PFSK-1 (cell line): ENCODE data around the gene WDPCP.

ENCODE experiments used
- FOXP2 ChIP-seq: optimal IDR thresholded peaks from 2 replicates; pipeline ENCODE3; 2011; ENCODE audit warnings: borderline replicate concordance, control low read depth, inconsistent platforms; ENCODE audit not compliant: insufficient read depth; ENCODE audit errors: extremely low read length, extremely low read depth
- POLR2AphosphoS5 ChIP-seq: IDR thresholded peaks from 2 replicates; pipeline ENCODE4 v1.6.1; 2012; ENCODE audit warnings: low read depth, mild to moderate bottlenecking, control low read depth, low read length, moderate library complexity
- REST ChIP-seq, 2 experiments: IDR thresholded peaks; 2 replicates each; pipeline versions ENCODE4 v1.6.1 to v1.8.0; 2011 to 2012; ENCODE audit warnings: low read depth in 2 of 2, low read length in 2 of 2, control low read depth in 1 of 2, inconsistent platforms in 1 of 2, mild to moderate bottlenecking in 1 of 2, moderate library complexity in 1 of 2; ENCODE audit not compliant: insufficient read depth in 1 of 2
- SIN3A ChIP-seq: IDR thresholded peaks from 2 replicates; pipeline ENCODE4 v1.6.1; 2012; ENCODE audit warnings: mild to moderate bottlenecking, low read length, moderate library complexity, borderline replicate concordance; ENCODE audit not compliant: insufficient read depth
- TAF1 ChIP-seq: IDR thresholded peaks from 2 replicates; pipeline ENCODE4 v1.6.1; 2012; ENCODE audit warnings: low read length, control low read depth, borderline replicate concordance; ENCODE audit not compliant: insufficient read depth

The WDPCP gene

GRCh38 chr2:63446658-63447057 is 141.6 kb downstream of the WDPCP start:
- no peak for TF ChIP-seq REST (IDR thresholded peaks at IDR 0.05; ENCODE audit: insufficient read depth in 1 of 2, low read depth in 2 of 2, low read length in 2 of 2)
- TF ChIP-seq SIN3A, result no peak
- no peak for TF ChIP-seq TAF1

GRCh38 chr2:63444565-63445288 is 143.6 kb downstream of the WDPCP start:
- no peak for TF ChIP-seq TAF1
- no peak for TF ChIP-seq SIN3A

GRCh38 chr2:63440612-63441011 is 147.7 kb downstream of the WDPCP start:
- TF ChIP-seq REST (IDR thresholded peaks at IDR 0.05; ENCODE audit: insufficient read depth in 1 of 2, low read depth in 2 of 2, low read length in 2 of 2), result no peak
- TF ChIP-seq POLR2AphosphoS5, result no peak
- TF ChIP-seq FOXP2, result no peak
- no peak for TF ChIP-seq SIN3A
- TF ChIP-seq TAF1, result no peak

- no peak for TF ChIP-seq SIN3A
- TF ChIP-seq TAF1, result no peak
Measured at GRCh38 chr2:63438181-63438580, 150.1 kb downstream of the WDPCP start.

- no peak for TF ChIP-seq TAF1
- TF ChIP-seq FOXP2, result no peak
- TF ChIP-seq POLR2AphosphoS5, result no peak
- TF ChIP-seq SIN3A, result no peak
- TF ChIP-seq REST (IDR thresholded peaks at IDR 0.05; ENCODE audit: insufficient read depth in 1 of 2, low read depth in 2 of 2, low read length in 2 of 2), result no peak
Measured at GRCh38 chr2:63436488-63436887, 151.8 kb downstream of the WDPCP start.

GRCh38 chr2:63435070-63435469 is 153.2 kb downstream of the WDPCP start:
- no peak for TF ChIP-seq FOXP2
- TF ChIP-seq POLR2AphosphoS5, result no peak
- no peak for TF ChIP-seq SIN3A
- no peak for TF ChIP-seq REST (IDR thresholded peaks at IDR 0.05; ENCODE audit: insufficient read depth in 1 of 2, low read depth in 2 of 2, low read length in 2 of 2)
- TF ChIP-seq TAF1, result no peak
